GM23338 (cell line): Measurements from ENCODE around the gene SURF4. TPM values are rescaled to one million over a fixed set of nuclear protein-coding genes. Genes with fewer than 3 reads are reported as not detected.
A peak's percentile ranks its signal among the peaks of the same experiment; 100 is the strongest.

Experiments used
- ATAC-seq: fragments of 200-7000 bp; cut with Tn5 transposase; 3 replicates; pipeline ENCODE4 v1.9.1; 2020
- DNase-seq: peaks from one replicate; pipeline ENCODE4 v3.0.0-alpha.2; 2015; ENCODE audit warnings: low spot score
- H2AFZ ChIP-seq: fragments of 200-600 bp; sonication (generic); 2 replicates; pipeline ENCODE4 v1.8.0; 2016; ENCODE audit warnings: antibody characterized with exemption, mild to moderate bottlenecking, moderate library complexity
- H3F3A ChIP-seq: fragments of 200-600 bp; sonication (generic); replicated peaks from 2 replicates; pipeline ENCODE4 v1.8.0; 2017; ENCODE audit warnings: antibody characterized with exemption, mixed run types, low read depth
- H3K27ac ChIP-seq: fragments of 200-600 bp; sonication (generic); 2 replicates; pipeline ENCODE4 v1.6.1; 2016; ENCODE audit warnings: low read depth
- H3K27me3 ChIP-seq: fragments of 200-600 bp; sonication (generic); 2 replicates; pipeline ENCODE4 v1.8.0; 2016; ENCODE audit warnings: mild to moderate bottlenecking, mixed run types, moderate library complexity; ENCODE audit not compliant: insufficient read depth
- H3K36me3 ChIP-seq: fragments of 200-600 bp; sonication (generic); 2 replicates; pipeline ENCODE4 v1.8.0; 2016; ENCODE audit warnings: mild to moderate bottlenecking; ENCODE audit not compliant: insufficient read depth
- H3K4me1 ChIP-seq: fragments of 200-600 bp; sonication (generic); 2 replicates; pipeline ENCODE4 v1.8.0; 2016; ENCODE audit warnings: mild to moderate bottlenecking, moderate library complexity; ENCODE audit not compliant: insufficient read depth
- H3K4me2 ChIP-seq: fragments of 200-600 bp; sonication (generic); 2 replicates; pipeline ENCODE4 v1.7.1; 2017; ENCODE audit warnings: mixed run types
- H3K4me3 ChIP-seq: fragments of 200-600 bp; sonication (generic); 2 replicates; pipeline ENCODE4 v1.6.1; 2016; ENCODE audit warnings: mixed run types
- H3K79me2 ChIP-seq: fragments of 200-600 bp; sonication (generic); replicated peaks from 2 replicates; pipeline ENCODE4 v1.8.0; 2017; ENCODE audit warnings: mild to moderate bottlenecking; ENCODE audit not compliant: insufficient read depth
- H3K9me2 ChIP-seq: fragments of 200-600 bp; sonication (generic); 2 replicates; pipeline ENCODE4 v1.8.0; 2017; ENCODE audit not compliant: insufficient read depth
- H4K20me1 ChIP-seq: fragments of 200-600 bp; sonication (generic); replicated peaks from 2 replicates; pipeline ENCODE4 v1.8.0; 2017; ENCODE audit warnings: mild to moderate bottlenecking; ENCODE audit not compliant: insufficient read depth
- H3K27ac Mint-ChIP-seq: 2 replicates; pipeline ENCODE4 v1.8.0; 2020; ENCODE audit warnings: inconsistent platforms, mild to moderate bottlenecking, moderate library complexity, mixed read lengths
- H3K27me3 Mint-ChIP-seq: 3 replicates; pipeline ENCODE4 v1.8.0; 2022; ENCODE audit warnings: low read depth, mild to moderate bottlenecking, moderate library complexity, mixed read lengths, inconsistent platforms; ENCODE audit not compliant: insufficient read depth, poor library complexity
- H3K36me3 Mint-ChIP-seq: 3 replicates; pipeline ENCODE4 v1.8.0; 2021; ENCODE audit warnings: low read depth, mild to moderate bottlenecking, inconsistent platforms, moderate library complexity, mixed read lengths
- H3K4me1 Mint-ChIP-seq: 3 replicates; pipeline ENCODE4 v1.8.0; 2020; ENCODE audit warnings: mild to moderate bottlenecking, inconsistent platforms, mixed read lengths
- H3K4me3 Mint-ChIP-seq: 3 replicates; pipeline ENCODE4 v1.8.0; 2021; ENCODE audit warnings: moderate library complexity, mild to moderate bottlenecking, inconsistent platforms, mixed read lengths
- H3K9me3 Mint-ChIP-seq: 3 replicates; pipeline ENCODE4 v1.8.0; 2020; ENCODE audit warnings: moderate library complexity, mild to moderate bottlenecking, inconsistent platforms, mixed read lengths
- EZH2 ChIP-seq: fragments of 200-600 bp; sonication (generic); IDR thresholded peaks from one replicate; pipeline ENCODE4 v1.8.0; 2017; ENCODE audit warnings: antibody characterized with exemption, mild to moderate bottlenecking, low read depth; ENCODE audit not compliant: unreplicated experiment
- EZH2phosphoT487 ChIP-seq: fragments of 200-600 bp; sonication (generic); IDR thresholded peaks from one replicate; pipeline ENCODE4 v1.8.1; 2018; ENCODE audit warnings: antibody characterized with exemption; ENCODE audit not compliant: unreplicated experiment
- POLR2AphosphoS5 ChIP-seq: IDR thresholded peaks from 2 replicates; pipeline ENCODE4 v1.6.1; 2016; ENCODE audit warnings: antibody characterized with exemption, low read depth
- STAT1 ChIP-seq: IDR thresholded peaks from one replicate; pipeline ENCODE4 v1.6.1; 2016; ENCODE audit warnings: antibody characterized with exemption; ENCODE audit not compliant: unreplicated experiment
- ZNF114 ChIP-seq: fragments of 250-450 bp; sonication (Bioruptor Pico); IDR thresholded peaks from 2 replicates; pipeline ENCODE4 v1.5.0; 2020; ENCODE audit warnings: mild to moderate bottlenecking, moderate library complexity
- polyA plus RNA-seq: library from polyadenylated mRNA; unstranded; fragments of >200 nt; fragmentation: Nextera tagmentation; extraction: Ambion mirVana; gene quantifications from 2 replicates; pipeline ENCODE4 v1.2.1, GENCODE V29; 2016
- total RNA-seq: library from RNA; depleted of rRNA; stranded (reverse); fragments of >200 nt; shearing (Covaris generic); gene quantifications from 2 replicates; pipeline ENCODE4 v1.2.3, GENCODE V29; 2014
- TF ChIP-seq, protein P1 (sequence below): IDR thresholded peaks from 2 replicates; pipeline ENCODE4 v1.6.1; 2016; ENCODE audit warnings: antibody characterized with exemption
- TF ChIP-seq, protein P2 (sequence below), 2 experiments: fragments of 200-600 bp in 1 of 2; sonication (generic) in 1 of 2; conservative IDR thresholded peaks; 2 replicates each; pipeline versions ENCODE4 v1.5.1 to v1.6.1; 2016 to 2017; ENCODE audit warnings: antibody characterized with exemption in 2 of 2, low read depth in 2 of 2, mild to moderate bottlenecking in 2 of 2, moderate library complexity in 1 of 2
- TF ChIP-seq, protein P3 (sequence below): fragments of 250-450 bp; sonication (Bioruptor Pico); IDR thresholded peaks from 2 replicates; pipeline ENCODE4 v1.5.0; 2020; ENCODE audit warnings: mild to moderate bottlenecking, moderate library complexity

Gene SURF4
- total and polyA plus RNA-seq, 2 experiments from 2014 or later: 66.3 to 242 TPM

DNA sequence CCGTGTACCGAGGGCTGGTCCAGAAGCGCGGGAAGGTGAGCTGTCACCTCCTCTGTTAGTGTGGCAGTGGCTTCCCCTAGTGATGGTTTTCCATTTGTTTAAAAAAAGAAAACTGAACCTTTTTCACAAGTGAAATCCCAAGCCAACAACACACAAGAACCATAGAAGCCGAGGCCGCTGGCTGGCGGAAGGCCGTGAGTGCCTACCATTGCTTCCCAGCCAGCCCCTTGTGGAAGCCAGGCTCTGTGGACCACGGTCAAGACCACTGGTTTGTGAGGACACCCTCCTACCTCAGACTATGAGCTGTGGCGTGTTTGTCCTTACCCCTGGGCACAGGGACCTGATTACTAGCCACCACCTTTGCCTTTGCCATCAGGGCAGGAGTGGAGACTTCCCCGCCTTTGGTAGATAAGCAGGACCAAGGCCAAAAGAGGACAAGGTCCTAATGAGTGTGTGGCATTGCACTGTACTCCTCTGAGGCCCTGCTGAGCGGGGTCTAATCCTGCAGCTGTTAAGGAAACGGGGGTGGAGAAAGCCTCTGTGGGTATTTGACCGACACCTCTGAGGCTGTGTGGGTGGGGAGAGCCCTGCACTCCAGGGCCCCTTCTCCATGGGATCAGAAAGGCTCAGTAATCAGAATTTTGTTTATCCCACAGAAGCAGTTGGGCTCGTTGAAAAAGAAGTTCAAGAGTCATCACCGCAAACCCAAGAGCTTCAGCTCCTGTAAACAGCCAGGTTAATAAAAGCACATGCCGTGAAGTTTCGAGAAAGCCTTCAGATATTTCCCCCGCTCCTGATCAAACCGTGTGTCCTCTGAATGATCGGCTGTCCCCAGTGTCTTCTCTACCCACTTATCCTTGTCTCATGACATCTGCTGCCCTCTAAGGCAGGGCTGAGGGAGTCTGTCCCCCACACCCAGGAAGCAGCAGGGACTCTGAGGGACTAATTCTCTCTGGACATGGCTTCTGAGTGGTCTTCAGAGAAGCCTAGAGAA lies 15.2 kb downstream of the SURF4 start:
- Histone ChIP-seq H3K4me1 (peaks cover 6% of the 10 kb centered on the region; the same call in 1 of the 2 replicates), H3K27ac (no peak overlapping the region), H4K20me1 (peaks cover 27% of the 10 kb centered on the region), H3K4me2 (no peak overlapping the region), H2AFZ (no peak overlapping the region), H3K9me2 (no peaks in the 10 kb centered on the region), H3K27me3 (no peaks in the 10 kb centered on the region), H3K36me3 (peaks cover 24% of the 10 kb centered on the region), H3F3A (peaks cover 19% of the 10 kb centered on the region; the same call in 1 of the 2 replicates), H3K4me3 (no peak overlapping the region), H3K79me2 (peaks cover 20% of the 10 kb centered on the region)
- Mint-ChIP-seq H3K27me3 (peaks cover 17% of the 10 kb centered on the region), H3K9me3 (no peaks in the 10 kb centered on the region), H3K36me3 (peaks cover 73% of the 10 kb centered on the region), H3K4me1 (peaks cover 8% of the 10 kb centered on the region; the same call in 2 of the 3 replicates), H3K27ac (no peak overlapping the region), H3K4me3 (no peak overlapping the region)
- DNase-seq: no peak
- no peak for ATAC-seq
- TF ChIP-seq STAT1 (no peak), POLR2AphosphoS5 (peak; percentile 30; the same call in 1 of the 2 replicates)

DNA sequence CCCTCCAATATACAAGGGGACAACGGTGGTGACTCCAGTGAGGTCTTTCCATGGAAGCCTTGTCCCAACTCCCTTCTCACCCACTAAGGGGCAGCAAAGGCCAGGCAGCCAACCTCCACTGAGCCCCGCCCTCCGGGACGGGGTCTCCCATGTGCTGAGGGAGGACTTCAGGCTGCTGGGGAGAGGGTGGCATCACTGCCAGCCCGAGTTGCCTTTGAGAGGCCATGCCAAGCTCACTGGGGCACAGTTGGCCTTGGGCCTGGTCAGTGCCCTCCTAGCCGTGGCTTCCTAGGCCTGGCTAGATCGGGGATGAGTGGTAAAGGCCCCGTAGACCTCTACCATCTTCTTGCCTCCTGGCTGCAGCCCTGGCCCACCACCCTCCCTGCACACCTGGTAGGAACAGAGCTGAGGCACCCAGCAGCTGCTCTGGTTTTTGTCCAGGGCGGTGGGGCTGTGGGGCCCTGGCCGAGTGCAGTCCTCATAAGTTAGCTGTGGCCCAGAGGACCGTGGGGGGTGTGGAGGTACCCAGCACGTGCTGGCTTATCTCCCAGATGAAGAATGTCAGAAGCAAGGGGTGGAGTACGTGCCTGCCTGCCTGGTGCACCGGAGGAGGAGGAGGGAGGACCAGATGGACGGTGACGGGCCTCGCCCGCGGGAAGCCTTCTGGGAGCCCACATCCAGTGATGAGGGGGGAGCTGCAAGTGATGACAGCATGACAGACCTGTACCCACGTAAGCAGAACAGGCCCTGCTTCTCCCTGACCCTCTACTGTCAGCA lies 16.3 kb downstream of the SURF4 start:
- Mint-ChIP-seq H3K4me3 (peak overlapping the region; percentile 79; the same call in 1 of the 3 replicates), H3K9me3 (no peaks in the 10 kb centered on the region), H3K36me3 (peaks cover 62% of the 10 kb centered on the region), H3K4me1 (peaks cover 8% of the 10 kb centered on the region; the same call in 2 of the 3 replicates), H3K27me3 (peaks cover 16% of the 10 kb centered on the region), H3K27ac (no peak overlapping the region)
- ATAC-seq (peak; percentile 43), DNase-seq (peak; percentile 72)
- Histone ChIP-seq H3K79me2 (peaks cover 23% of the 10 kb centered on the region), H4K20me1 (peaks cover 18% of the 10 kb centered on the region), H3K9me2 (no peaks in the 10 kb centered on the region), H3F3A (peaks cover 15% of the 10 kb centered on the region; the same call in 1 of the 2 replicates), H3K27ac (no peak overlapping the region), H3K4me2 (no peak overlapping the region), H3K27me3 (no peaks in the 10 kb centered on the region), H3K4me3 (no peak overlapping the region), H3K4me1 (peaks cover 8% of the 10 kb centered on the region; the same call in 1 of the 2 replicates), H2AFZ (no peak overlapping the region), H3K36me3 (peaks cover 19% of the 10 kb centered on the region)
- no peak for TF ChIP-seq EZH2phosphoT487
- TF ChIP-seq, protein P1, sequence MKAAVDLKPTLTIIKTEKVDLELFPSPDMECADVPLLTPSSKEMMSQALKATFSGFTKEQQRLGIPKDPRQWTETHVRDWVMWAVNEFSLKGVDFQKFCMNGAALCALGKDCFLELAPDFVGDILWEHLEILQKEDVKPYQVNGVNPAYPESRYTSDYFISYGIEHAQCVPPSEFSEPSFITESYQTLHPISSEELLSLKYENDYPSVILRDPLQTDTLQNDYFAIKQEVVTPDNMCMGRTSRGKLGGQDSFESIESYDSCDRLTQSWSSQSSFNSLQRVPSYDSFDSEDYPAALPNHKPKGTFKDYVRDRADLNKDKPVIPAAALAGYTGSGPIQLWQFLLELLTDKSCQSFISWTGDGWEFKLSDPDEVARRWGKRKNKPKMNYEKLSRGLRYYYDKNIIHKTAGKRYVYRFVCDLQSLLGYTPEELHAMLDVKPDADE: no peak
- TF ChIP-seq, protein P2, sequence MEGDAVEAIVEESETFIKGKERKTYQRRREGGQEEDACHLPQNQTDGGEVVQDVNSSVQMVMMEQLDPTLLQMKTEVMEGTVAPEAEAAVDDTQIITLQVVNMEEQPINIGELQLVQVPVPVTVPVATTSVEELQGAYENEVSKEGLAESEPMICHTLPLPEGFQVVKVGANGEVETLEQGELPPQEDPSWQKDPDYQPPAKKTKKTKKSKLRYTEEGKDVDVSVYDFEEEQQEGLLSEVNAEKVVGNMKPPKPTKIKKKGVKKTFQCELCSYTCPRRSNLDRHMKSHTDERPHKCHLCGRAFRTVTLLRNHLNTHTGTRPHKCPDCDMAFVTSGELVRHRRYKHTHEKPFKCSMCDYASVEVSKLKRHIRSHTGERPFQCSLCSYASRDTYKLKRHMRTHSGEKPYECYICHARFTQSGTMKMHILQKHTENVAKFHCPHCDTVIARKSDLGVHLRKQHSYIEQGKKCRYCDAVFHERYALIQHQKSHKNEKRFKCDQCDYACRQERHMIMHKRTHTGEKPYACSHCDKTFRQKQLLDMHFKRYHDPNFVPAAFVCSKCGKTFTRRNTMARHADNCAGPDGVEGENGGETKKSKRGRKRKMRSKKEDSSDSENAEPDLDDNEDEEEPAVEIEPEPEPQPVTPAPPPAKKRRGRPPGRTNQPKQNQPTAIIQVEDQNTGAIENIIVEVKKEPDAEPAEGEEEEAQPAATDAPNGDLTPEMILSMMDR (conservative IDR thresholded peaks at IDR 0.05; ENCODE audit: low read depth in 2 of 2): peak; percentile 48 to 77
- TF ChIP-seq EZH2: no peak
- no peak for TF ChIP-seq ZNF114 (CRISPR knock-in tag)
- TF ChIP-seq, protein P3, sequence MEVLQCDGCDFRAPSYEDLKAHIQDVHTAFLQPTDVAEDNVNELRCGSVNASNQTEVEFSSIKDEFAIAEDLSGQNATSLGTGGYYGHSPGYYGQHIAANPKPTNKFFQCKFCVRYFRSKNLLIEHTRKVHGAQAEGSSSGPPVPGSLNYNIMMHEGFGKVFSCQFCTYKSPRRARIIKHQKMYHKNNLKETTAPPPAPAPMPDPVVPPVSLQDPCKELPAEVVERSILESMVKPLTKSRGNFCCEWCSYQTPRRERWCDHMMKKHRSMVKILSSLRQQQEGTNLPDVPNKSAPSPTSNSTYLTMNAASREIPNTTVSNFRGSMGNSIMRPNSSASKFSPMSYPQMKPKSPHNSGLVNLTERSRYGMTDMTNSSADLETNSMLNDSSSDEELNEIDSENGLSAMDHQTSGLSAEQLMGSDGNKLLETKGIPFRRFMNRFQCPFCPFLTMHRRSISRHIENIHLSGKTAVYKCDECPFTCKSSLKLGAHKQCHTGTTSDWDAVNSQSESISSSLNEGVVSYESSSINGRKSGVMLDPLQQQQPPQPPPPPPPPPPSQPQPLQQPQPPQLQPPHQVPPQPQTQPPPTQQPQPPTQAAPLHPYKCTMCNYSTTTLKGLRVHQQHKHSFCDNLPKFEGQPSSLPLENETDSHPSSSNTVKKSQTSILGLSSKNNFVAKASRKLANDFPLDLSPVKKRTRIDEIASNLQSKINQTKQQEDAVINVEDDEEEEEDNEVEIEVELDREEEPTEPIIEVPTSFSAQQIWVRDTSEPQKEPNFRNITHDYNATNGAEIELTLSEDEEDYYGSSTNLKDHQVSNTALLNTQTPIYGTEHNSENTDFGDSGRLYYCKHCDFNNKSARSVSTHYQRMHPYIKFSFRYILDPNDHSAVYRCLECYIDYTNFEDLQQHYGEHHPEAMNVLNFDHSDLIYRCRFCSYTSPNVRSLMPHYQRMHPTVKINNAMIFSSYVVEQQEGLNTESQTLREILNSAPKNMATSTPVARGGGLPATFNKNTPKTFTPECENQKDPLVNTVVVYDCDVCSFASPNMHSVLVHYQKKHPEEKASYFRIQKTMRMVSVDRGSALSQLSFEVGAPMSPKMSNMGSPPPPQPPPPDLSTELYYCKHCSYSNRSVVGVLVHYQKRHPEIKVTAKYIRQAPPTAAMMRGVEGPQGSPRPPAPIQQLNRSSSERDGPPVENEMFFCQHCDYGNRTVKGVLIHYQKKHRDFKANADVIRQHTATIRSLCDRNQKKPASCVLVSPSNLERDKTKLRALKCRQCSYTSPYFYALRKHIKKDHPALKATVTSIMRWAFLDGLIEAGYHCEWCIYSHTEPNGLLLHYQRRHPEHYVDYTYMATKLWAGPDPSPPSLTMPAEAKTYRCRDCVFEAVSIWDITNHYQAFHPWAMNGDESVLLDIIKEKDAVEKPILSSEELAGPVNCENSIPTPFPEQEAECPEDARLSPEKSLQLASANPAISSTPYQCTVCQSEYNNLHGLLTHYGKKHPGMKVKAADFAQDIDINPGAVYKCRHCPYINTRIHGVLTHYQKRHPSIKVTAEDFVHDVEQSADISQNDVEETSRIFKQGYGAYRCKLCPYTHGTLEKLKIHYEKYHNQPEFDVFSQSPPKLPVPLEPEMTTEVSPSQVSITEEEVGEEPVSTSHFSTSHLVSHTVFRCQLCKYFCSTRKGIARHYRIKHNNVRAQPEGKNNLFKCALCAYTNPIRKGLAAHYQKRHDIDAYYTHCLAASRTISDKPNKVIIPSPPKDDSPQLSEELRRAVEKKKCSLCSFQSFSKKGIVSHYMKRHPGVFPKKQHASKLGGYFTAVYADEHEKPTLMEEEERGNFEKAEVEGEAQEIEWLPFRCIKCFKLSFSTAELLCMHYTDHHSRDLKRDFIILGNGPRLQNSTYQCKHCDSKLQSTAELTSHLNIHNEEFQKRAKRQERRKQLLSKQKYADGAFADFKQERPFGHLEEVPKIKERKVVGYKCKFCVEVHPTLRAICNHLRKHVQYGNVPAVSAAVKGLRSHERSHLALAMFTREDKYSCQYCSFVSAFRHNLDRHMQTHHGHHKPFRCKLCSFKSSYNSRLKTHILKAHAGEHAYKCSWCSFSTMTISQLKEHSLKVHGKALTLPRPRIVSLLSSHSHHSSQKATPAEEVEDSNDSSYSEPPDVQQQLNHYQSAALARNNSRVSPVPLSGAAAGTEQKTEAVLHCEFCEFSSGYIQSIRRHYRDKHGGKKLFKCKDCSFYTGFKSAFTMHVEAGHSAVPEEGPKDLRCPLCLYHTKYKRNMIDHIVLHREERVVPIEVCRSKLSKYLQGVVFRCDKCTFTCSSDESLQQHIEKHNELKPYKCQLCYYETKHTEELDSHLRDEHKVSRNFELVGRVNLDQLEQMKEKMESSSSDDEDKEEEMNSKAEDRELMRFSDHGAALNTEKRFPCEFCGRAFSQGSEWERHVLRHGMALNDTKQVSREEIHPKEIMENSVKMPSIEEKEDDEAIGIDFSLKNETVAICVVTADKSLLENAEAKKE: no peak
